Fibroblast of lung (primary cell): ENCODE measurements around the gene OR8D4.

Experiments
- EZH2 ChIP-seq: IDR thresholded peaks from 2 replicates; pipeline ENCODE4 v1.5.1; 2012; ENCODE audit warnings: low read length, control low read depth, mild to moderate bottlenecking; ENCODE audit errors: missing control alignments
- TF ChIP-seq, protein P1 (sequence below), 2 donors: IDR thresholded peaks in 1 of 2; conservative IDR thresholded peaks in 1 of 2; 1 replicate in 1 of 2; 2 replicates in 1 of 2; pipeline ENCODE4 v1.5.1; 2011 to 2012; ENCODE audit warnings: low read length in 2 of 2, control low read depth in 1 of 2, inconsistent platforms in 1 of 2, low read depth in 1 of 2, mild to moderate bottlenecking in 1 of 2

DNA sequence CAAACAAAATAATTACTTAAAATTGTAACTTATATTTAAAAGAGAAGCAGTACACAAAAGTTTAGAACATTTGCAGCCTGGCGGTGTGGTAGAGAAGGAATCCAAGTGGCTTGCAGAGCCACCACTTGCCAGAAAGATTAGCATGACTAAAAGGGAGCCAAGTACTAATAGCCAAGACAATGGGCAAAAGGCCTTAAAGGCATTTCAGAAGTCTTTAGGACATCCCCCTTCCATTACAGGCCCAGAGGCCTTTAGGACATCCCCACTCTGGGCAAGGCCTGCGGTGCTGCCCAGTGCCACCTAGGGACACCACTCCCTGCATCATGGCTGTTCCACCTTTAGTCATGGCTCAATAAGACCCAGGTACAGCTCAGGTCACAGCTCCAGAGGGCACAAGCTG is 48.9 kb upstream of the OR8D4 start:
- TF ChIP-seq, protein P1, sequence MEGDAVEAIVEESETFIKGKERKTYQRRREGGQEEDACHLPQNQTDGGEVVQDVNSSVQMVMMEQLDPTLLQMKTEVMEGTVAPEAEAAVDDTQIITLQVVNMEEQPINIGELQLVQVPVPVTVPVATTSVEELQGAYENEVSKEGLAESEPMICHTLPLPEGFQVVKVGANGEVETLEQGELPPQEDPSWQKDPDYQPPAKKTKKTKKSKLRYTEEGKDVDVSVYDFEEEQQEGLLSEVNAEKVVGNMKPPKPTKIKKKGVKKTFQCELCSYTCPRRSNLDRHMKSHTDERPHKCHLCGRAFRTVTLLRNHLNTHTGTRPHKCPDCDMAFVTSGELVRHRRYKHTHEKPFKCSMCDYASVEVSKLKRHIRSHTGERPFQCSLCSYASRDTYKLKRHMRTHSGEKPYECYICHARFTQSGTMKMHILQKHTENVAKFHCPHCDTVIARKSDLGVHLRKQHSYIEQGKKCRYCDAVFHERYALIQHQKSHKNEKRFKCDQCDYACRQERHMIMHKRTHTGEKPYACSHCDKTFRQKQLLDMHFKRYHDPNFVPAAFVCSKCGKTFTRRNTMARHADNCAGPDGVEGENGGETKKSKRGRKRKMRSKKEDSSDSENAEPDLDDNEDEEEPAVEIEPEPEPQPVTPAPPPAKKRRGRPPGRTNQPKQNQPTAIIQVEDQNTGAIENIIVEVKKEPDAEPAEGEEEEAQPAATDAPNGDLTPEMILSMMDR (conservative IDR thresholded peaks at IDR 0.05 in 1 of 2, IDR thresholded peaks at IDR 0.05 in 1 of 2; ENCODE audit: low read depth in 1 of 2, low read length in 2 of 2) = no peak
- no peak for TF ChIP-seq EZH2
